IPS DF 4.7 (cell line): ENCODE measurements around the gene OPHN1.

ENCODE experiments used
- DNase-seq: peaks from one replicate; pipeline ENCODE4 v3.0.0-alpha.2; 2013; ENCODE audit warnings: low spot score; ENCODE audit errors: extremely low read depth

The OPHN1 gene

GRCh38 chrX:68433155-68433980, at the start of gene OPHN1:
TSS of gene OPHN1 (minus strand) at chrX:68433495. CDS start at chrX:68433020, 475 bp downstream.
- peak; percentile 28 for DNase-seq

DNA sequence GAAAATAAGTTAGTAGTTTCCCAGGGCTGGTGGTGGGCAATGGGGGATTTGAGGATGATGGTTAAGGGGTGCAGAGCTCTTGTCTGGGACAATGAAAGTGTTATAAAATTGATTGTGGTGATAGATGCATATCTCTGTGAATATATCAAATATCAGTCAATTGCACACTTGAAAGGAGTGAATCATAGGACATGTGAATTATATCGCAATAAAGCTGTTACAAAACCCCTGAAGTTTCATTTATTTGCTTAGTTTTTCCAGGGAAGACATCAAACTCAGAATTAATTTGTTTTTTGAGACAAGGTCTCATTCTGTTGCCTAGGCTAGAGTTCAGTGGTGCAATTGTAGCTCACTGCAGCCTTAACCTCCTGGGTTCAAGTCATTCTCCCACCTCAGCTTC, 47.7 kb upstream of the OPHN1 start:
- DNase-seq, result no peak

- no peak for DNase-seq
Observed at GRCh38 chrX:68464796-68465195, 31.5 kb upstream of the OPHN1 start.

DNA sequence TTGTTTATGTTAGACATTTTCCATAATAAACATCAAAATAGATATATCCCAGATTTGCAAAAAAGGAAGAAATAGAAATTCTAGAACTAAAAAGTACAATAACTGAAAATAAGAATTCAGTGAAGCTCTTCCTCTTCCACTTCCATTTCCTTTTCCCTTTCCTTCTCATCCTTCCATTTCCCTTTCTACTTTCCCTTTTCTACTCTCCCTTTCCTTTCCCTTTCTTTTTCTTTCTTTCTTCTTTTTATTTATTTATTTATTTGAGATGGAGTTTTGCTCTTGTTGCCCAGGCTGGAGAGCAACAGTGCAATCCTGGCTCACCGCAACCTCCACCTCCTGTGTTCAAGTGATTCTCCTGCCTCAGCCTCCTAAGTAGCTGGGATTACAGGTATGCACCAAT, 30.6 kb upstream of the OPHN1 start:
- DNase-seq, result no peak

- peak; percentile 9 for DNase-seq
Observed at GRCh38 chrX:68462653-68463052, 29.4 kb upstream of the OPHN1 start.

DNA sequence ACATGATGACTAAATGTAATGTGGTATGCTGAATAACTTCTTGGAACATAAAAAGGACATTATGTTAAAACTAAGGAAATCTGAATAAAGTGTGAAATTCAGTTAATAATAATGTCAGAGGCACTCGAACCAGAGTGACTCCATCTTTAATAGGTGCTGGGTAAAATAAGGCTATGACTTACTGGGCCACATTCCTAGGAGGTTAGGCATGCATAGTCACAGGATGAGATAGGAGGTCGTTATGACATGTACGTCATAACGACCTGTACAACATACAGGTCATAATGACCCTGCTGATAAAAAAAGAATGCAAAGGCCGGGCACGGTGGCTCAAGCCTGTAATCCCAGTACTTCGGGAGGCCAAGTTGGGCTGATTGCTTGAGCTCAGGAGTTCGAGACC, 28.9 kb upstream of the OPHN1 start:
- no peak for DNase-seq

GRCh38 chrX:68461576-68461975, 28.3 kb upstream of the OPHN1 start:
- no peak for DNase-seq

GRCh38 chrX:68461093-68461492, 27.8 kb upstream of the OPHN1 start:
- no peak for DNase-seq

DNA sequence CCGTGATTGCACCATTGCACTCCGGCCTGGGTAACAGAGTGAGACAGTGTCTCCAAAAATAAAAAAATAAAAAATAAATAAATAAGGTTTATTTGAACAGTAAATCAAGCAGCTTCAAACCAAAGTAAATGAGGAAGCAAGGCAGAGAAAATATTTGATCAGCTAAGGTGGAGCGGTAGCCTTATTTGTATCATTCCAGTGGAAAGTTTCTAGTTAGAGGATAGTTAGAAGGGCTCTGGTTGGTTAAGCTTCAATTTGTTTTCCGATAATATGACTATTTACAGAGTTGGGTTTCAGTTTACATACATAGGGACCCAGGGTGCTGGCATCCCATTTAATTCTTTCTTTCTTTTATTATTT, 21.8 kb upstream of the OPHN1 start:
- DNase-seq, result no peak

- DNase-seq, result no peak
Observed at GRCh38 chrX:68454476-68455150, 21.3 kb upstream of the OPHN1 start.

- DNase-seq, result no peak
Observed at GRCh38 chrX:68451720-68452119, 18.4 kb upstream of the OPHN1 start.

GRCh38 chrX:68443155-68443868, 10.0 kb upstream of the OPHN1 start:
- no peak for DNase-seq

DNA sequence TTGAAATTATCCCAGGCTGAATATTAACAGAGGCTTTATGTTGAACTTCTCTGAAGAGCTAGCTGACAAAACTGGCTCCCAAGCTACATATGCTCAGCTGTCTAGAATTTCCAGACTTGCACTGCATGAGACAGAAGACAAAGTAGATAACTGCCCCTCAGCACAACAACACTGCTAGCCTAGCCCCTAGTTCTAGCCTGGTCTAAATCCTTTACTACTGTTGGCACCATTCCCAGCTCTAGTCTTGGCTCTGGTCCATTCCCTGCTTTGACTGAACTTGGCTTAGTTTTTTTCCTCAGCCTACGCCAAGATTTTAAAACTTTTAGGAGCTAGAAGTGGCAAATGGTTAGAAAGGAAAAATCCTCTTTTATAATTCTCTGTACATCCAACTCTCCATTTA, 7.6 kb upstream of the OPHN1 start:
- DNase-seq, result no peak

- no peak for DNase-seq
Observed at GRCh38 chrX:68440442-68440841, 7.1 kb upstream of the OPHN1 start.

- no peak for DNase-seq
Observed at GRCh38 chrX:68439341-68439740, 6.0 kb upstream of the OPHN1 start.

- no peak for DNase-seq
Observed at GRCh38 chrX:68438575-68438974, 5.3 kb upstream of the OPHN1 start.

- no peak for DNase-seq
Observed at GRCh38 chrX:68433981-68434299, 645 bp upstream of the OPHN1 start.

DNA sequence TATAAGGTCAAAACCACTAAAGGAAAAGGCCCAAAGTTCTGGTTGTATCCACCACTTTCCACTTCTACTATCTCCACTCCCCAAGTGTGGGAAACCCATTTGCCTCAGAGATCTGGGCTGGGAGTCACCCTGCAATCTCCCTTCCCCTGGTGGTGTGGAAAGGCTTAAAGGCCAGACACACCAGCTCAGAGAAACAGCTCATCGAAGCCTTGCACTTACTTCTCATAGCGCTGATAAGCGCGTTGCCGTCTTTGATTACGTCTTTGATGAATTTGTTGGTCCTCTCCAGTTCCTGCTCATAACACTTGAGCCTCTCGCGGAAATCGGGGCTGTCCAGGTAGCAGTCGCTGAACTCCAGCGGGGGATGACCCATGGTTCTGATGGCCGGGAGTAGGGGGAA, 647 bp downstream of the OPHN1 start:
- no peak for DNase-seq

DNA sequence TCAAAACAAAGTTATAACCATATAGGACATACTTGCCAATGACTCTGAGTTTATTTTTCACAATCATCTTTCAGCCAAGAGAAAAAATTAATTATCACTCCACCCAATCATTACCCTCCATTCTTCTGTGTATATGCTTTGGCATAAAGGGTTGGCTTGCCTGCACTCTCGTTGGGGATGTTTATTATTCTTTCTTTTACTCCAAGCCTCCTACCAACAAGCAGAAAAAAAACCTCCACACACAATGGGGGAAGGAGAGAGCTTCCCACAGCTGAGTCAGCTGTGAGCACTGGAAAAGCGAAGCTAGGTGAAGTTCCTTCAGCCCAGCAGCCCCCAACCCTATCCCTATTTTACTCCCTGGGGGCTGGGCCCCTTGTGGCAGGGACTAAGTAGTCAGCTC, 1.5 kb downstream of the OPHN1 start:
- DNase-seq, result no peak

DNA sequence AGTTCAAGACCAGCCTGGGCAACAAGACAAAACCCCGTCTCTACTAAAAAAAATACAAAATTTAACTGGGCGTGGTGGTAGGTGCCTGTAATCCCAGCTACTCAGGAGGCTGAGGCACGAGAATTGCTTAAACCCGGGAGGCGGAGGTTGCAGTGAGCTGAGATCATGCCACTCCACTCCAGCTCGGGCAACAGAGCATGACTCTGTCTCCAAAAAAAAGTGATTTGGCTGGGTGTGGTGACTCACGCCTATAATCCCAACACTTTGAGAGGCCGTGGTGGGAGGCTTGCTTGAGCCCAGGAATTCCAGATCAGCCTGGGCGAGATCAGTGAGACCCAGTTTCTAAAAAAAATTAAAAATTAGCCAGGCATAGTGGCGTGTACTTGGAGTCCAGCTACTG, 4.1 kb downstream of the OPHN1 start:
- DNase-seq, result no peak

GRCh38 chrX:68428431-68428830, 4.9 kb downstream of the OPHN1 start:
- DNase-seq, result no peak

- DNase-seq, result no peak
Observed at GRCh38 chrX:68424719-68425118, 8.6 kb downstream of the OPHN1 start.

- no peak for DNase-seq
Observed at GRCh38 chrX:68422478-68422877, 10.8 kb downstream of the OPHN1 start.
